Heart left ventricle (tissue), 16 donors: Measurements from ENCODE around the gene FUT2. TPM values are rescaled to one million over a fixed set of nuclear protein-coding genes. Genes with fewer than 3 reads are reported as not detected.

ENCODE experiments used
- ATAC-seq, 4 donors: fragments of 200-7000 bp; cut with Tn5 transposase; one replicate each; pipeline ENCODE4 v1.9.1; 2020 to 2022; ENCODE audit warnings: moderate library complexity in 4 of 4, mild to moderate bottlenecking in 3 of 4, moderate number of reproducible peaks in 1 of 4
- DNase-seq, 5 donors: peaks; one replicate each; pipeline ENCODE4 v3.0.0-alpha.2; 2020
- H3K27ac ChIP-seq, 12 donors: fragments of 200-600 bp; sonication (generic) in 4 of 12; one replicate each; pipeline versions ENCODE4 v1.5.0 to v1.8.0; 2016 to 2022; ENCODE audit warnings: mild to moderate bottlenecking in 2 of 12
- H3K27me3 ChIP-seq, 9 donors: fragments of 200-600 bp; sonication (generic) in 2 of 9; one replicate each; pipeline versions ENCODE4 v1.5.1 to v1.8.0; 2016 to 2022; ENCODE audit warnings: mild to moderate bottlenecking in 3 of 9
- H3K36me3 ChIP-seq, 9 donors: fragments of 200-600 bp; sonication (generic) in 2 of 9; one replicate each; pipeline versions ENCODE4 v1.5.0 to v1.8.0; 2018 to 2022; ENCODE audit warnings: mild to moderate bottlenecking in 2 of 9
- H3K4me1 ChIP-seq, 12 donors: fragments of 200-600 bp; sonication (generic) in 4 of 12; one replicate each; pipeline versions ENCODE4 v1.5.0 to v1.8.0; 2016 to 2022; ENCODE audit warnings: mild to moderate bottlenecking in 3 of 12
- H3K4me3 ChIP-seq, 12 donors: fragments of 200-600 bp; sonication (generic) in 4 of 12; one replicate each; pipeline versions ENCODE4 v1.5.0 to v1.8.0; 2017 to 2022; ENCODE audit warnings: mild to moderate bottlenecking in 9 of 12, moderate library complexity in 4 of 12
- H3K9me3 ChIP-seq, 12 donors: fragments of 200-600 bp; sonication (generic) in 4 of 12; one replicate each; pipeline versions ENCODE4 v1.5.0 to v1.8.0; 2016 to 2022; ENCODE audit warnings: mild to moderate bottlenecking in 1 of 12
- POLR2A ChIP-seq, 2 donors: fragments of 450-650 bp; IDR thresholded peaks; one replicate each; pipeline ENCODE4 v1.6.1; 2017; ENCODE audit warnings: antibody characterized with exemption in 2 of 2, mild to moderate bottlenecking in 2 of 2, moderate library complexity in 2 of 2
- WGBS, 4 donors: extraction: QIAGEN DNeasy Blood & Tissue Kit in 2 of 4; methylation state at CpG; one replicate each; pipeline versions ENCODE4 v1.1.5 to v1.1.7; 2013 to 2018; 5-methylcytosine and 5-hydroxymethylcytosine counted together
- intact Hi-C, 10 donors: fragments of 100-400 bp; cut with DNase I; formaldehyde crosslinking; loops; one replicate each; pipeline versions ENCODE4 v1.11.1 to v1.14.2; 2022
- polyA plus RNA-seq, 2 donors: library from polyadenylated mRNA; stranded (reverse); fragments of 200-250 nt; gene quantifications; one replicate each; pipeline ENCODE4 v1.2.3, GENCODE V29; 2013
- total RNA-seq, 9 donors: library from RNA; depleted of rRNA in 2 of 9; stranded (reverse); fragments of >200 nt in 2 of 9; fragmentation: NEBNext Ultra II Directional in 3 of 9; extraction: Animal tissue kit (Norgen Biotek cat#: 25700) in 3 of 9; gene quantifications; one replicate each; pipeline versions ENCODE4 v1.1.0 to v1.2.4, GENCODE V29; 2016 to 2023
- TF ChIP-seq, protein P1 (sequence below), 12 donors: fragments of 200-600 bp; sonication (generic) in 4 of 12; IDR thresholded peaks; one replicate each; pipeline versions ENCODE4 v1.5.0 to v1.8.0; 2018 to 2022; ENCODE audit warnings: antibody characterized with exemption in 12 of 12, mild to moderate bottlenecking in 5 of 12
- donor health status: ischemic (EF 13 %, LVEDD 7.1; RV severe dilation, severe dysfunction).
- donor health status: healthy with polysubstance abuse.
- donor health status: DM: no; HTN: yes; CAD: no.
- donor health status: DM: no; HTN: no; CAD: no.
- donor health status: ischemic (EF 25% LVEDD 6.9; RV normal size, moderate dysfunction).
- donor health status: ischemic (EF 25% LVEDD 5.7; RV mildly dilated, moderate dysfunction).
- donor health status: healthy.
- donor health status: DM: yes; HTN: yes; CAD: no.
- donor health status: ischemic (EF 35%, LVEDD 5.7; RV mildly dilated, moderate dysfunction).
- donor health status: nonischemic (EF 11% LVEDD 7.7; RV severe dilation, severe dysfunction).
- donor health status: DM: yes; HTN: yes; CAD: no.
- donor health status: PGD.
- donor health status: ischemic (EF 29% LVEDD 5.4; RV normal size, mild dysfunction).
- donor health status: nonischemic (EF 23%, LVEDD 6.1; RV moderate dilation, normal function).

FUT2 gene
- total and polyA plus RNA-seq, 11 donors = 0.14 to 0.19 TPM; not detected in 9

DNA sequence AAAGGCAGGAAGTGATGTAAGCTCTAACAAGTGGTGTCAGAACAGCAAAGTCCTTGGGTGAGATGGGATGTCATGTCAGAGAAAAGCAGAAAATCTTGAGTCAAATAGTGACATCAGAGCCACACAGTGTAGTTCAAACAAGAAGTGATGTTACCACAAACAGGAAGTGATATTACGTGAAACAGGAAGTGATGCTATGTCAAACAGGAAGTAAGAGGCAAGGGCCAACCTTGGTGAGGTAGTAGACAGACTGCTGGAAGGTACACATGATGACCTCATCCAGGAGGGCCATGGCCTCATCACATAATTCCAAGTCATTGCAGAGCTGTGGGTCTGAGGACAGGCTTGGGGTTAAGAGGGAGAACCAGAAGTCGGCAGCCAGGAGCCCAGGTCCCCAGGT lies 30.8 kb downstream of the FUT2 start:
- no peak overlapping the region for H3K4me3 ChIP-seq
- H3K27me3 ChIP-seq = peaks cover 0 to 4% (median 0%) of the 10 kb centered on the region in 9 donors
- no peak for DNase-seq
- ATAC-seq = peak in 1 of 4 donors; percentile 54
- 59 to 75% (median 68%) methylated on average over 2 of the region's 2 CpGs for WGBS, 4 donors
- peaks cover 0 to 76% (median 19%) of the 10 kb centered on the region in 9 donors for H3K36me3 ChIP-seq
- peaks cover 5 to 38% (median 20%) of the 10 kb centered on the region in 12 donors for H3K4me1 ChIP-seq
- intact Hi-C loops = loop anchor here in 1 of 10 donors (10.0 kb wide), 1 partner anchor 52 kb away; the partner anchor contains the start of gene NTN5
- H3K9me3 ChIP-seq = peaks cover 0 to 7% (median 0%) of the 10 kb centered on the region in 12 donors
- peak overlapping the region; percentile 80 to 97 (median 89) for H3K27ac ChIP-seq
- TF ChIP-seq POLR2A (IDR thresholded peaks at IDR 0.05) = no peak
- TF ChIP-seq, protein P1, sequence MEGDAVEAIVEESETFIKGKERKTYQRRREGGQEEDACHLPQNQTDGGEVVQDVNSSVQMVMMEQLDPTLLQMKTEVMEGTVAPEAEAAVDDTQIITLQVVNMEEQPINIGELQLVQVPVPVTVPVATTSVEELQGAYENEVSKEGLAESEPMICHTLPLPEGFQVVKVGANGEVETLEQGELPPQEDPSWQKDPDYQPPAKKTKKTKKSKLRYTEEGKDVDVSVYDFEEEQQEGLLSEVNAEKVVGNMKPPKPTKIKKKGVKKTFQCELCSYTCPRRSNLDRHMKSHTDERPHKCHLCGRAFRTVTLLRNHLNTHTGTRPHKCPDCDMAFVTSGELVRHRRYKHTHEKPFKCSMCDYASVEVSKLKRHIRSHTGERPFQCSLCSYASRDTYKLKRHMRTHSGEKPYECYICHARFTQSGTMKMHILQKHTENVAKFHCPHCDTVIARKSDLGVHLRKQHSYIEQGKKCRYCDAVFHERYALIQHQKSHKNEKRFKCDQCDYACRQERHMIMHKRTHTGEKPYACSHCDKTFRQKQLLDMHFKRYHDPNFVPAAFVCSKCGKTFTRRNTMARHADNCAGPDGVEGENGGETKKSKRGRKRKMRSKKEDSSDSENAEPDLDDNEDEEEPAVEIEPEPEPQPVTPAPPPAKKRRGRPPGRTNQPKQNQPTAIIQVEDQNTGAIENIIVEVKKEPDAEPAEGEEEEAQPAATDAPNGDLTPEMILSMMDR (IDR thresholded peaks at IDR 0.05) = no peak

GRCh38 chr19:48728911-48729664 lies 33.3 kb downstream of the FUT2 start:
- H3K27me3 ChIP-seq = peaks cover 0 to 4% (median 0%) of the 10 kb centered on the region in 9 donors
- H3K9me3 ChIP-seq = peaks cover 0 to 7% (median 0%) of the 10 kb centered on the region in 12 donors
- no peak for TF ChIP-seq POLR2A (IDR thresholded peaks at IDR 0.05)
- TF ChIP-seq, protein P1 (IDR thresholded peaks at IDR 0.05) = peak in 1 of 12 donors; percentile 16
- H3K27ac ChIP-seq = no peak overlapping the region
- DNase-seq = no peak
- WGBS, 4 donors = 58 to 73% (median 65%) methylated on average over 40 to 77 of the region's 77 CpGs
- peaks cover 5 to 33% (median 16%) of the 10 kb centered on the region in 12 donors for H3K4me1 ChIP-seq
- intact Hi-C loops = loop anchor here in 1 of 10 donors (10.0 kb wide), 1 partner anchor 54 kb away; the partner anchor contains the start of gene NTN5
- peaks cover 0 to 75% (median 16%) of the 10 kb centered on the region in 9 donors for H3K36me3 ChIP-seq
- peak overlapping the region in 5 of 12 donors; percentile 6 to 21 (median 16) for H3K4me3 ChIP-seq
- ATAC-seq = no peak

GRCh38 chr19:48731452-48731851 lies 35.7 kb downstream of the FUT2 start:
- Histone ChIP-seq H3K36me3 (peaks cover 0 to 68% (median 17%) of the 10 kb centered on the region in 9 donors), H3K27me3 (peaks cover 0 to 4% (median 0%) of the 10 kb centered on the region in 9 donors), H3K4me3 (no peak overlapping the region), H3K4me1 (peaks cover 0 to 10% (median 4%) of the 10 kb centered on the region in 12 donors), H3K27ac (no peak overlapping the region), H3K9me3 (no peaks in the 10 kb centered on the region)
- ATAC-seq = no peak
- 89 to 93% (median 91%) methylated on average over 4 of the region's 4 CpGs for WGBS, 4 donors
- intact Hi-C loops = loop anchor here in 5 of 10 donors (10.0 kb wide), 1 partner anchor 57 kb away; the partner anchor contains the start of gene NTN5 (in 5 of the 5)
- TF ChIP-seq POLR2A (IDR thresholded peaks at IDR 0.05) = no peak
- TF ChIP-seq, protein P1 (IDR thresholded peaks at IDR 0.05) = no peak
- no peak for DNase-seq

- H3K27me3 ChIP-seq = peaks cover 0 to 7% (median 0%) of the 10 kb centered on the region in 9 donors
- H3K4me1 ChIP-seq = peaks cover 0 to 21% (median 11%) of the 10 kb centered on the region in 12 donors
- peaks cover 0 to 55% (median 9%) of the 10 kb centered on the region in 9 donors for H3K36me3 ChIP-seq
- DNase-seq (no peak), ATAC-seq (no peak)
- TF ChIP-seq, protein P1 (IDR thresholded peaks at IDR 0.05) = no peak
- no peak for TF ChIP-seq POLR2A (IDR thresholded peaks at IDR 0.05)
- 96 to 99% (median 96%) methylated on average over 9 of the region's 9 CpGs for WGBS, 4 donors
- H3K9me3 ChIP-seq = no peaks in the 10 kb centered on the region
- intact Hi-C loops = loop anchor here in 6 of 10 donors (5.0 to 10.0 kb wide), 2 partner anchors 57 to 60 kb away; partner anchors contain the start of gene NTN5 (in 5 of the 6)
- no peak overlapping the region for H3K4me3 ChIP-seq
- H3K27ac ChIP-seq = no peak overlapping the region
Observed at GRCh38 chr19:48734625-48735024, 38.9 kb downstream of the FUT2 start.
